ENCODE results near the gene DSC2.

DNA sequence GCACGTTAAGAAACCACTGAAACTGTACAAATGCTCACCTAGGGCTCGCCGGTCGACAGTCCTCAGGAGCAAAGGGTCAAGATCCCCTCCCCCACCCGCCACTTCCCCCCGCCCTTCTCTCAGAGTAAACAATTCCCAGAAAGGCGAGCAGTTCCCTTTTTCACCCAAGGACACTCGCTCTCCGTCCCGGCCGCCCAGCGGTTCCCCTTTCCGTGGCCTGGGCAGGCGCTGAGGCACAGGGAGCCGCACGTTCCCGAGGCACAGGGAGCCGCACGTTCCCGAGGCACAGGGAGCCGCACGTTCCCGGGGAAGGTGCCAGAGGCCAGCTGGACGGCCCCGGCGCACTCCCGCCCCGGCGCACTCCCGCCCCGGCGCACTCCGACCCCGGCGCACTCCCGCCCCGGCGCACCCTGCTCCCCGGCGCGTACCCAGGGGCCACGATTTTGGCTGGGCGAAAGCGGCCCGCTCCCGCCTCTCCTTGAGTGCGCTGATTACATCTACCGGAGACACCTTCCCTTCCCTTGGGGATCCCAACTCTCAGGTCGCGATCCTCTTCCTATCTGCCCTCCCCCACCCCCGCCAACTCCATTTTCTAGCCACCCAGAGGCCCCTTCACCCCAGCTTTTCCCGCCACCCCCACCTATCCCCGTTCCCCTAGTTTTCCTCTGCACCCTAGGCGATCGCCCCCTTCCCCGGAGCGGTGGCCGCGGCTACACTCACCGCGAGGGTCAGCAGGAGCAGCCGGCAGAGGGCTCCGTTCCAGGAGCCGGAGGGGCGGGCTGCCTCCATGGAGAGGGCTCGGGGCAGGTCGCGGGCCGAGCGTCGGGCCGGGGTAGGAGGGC lies 817 bp downstream of the DSC2 start:
- TF ChIP-seq, protein P1, sequence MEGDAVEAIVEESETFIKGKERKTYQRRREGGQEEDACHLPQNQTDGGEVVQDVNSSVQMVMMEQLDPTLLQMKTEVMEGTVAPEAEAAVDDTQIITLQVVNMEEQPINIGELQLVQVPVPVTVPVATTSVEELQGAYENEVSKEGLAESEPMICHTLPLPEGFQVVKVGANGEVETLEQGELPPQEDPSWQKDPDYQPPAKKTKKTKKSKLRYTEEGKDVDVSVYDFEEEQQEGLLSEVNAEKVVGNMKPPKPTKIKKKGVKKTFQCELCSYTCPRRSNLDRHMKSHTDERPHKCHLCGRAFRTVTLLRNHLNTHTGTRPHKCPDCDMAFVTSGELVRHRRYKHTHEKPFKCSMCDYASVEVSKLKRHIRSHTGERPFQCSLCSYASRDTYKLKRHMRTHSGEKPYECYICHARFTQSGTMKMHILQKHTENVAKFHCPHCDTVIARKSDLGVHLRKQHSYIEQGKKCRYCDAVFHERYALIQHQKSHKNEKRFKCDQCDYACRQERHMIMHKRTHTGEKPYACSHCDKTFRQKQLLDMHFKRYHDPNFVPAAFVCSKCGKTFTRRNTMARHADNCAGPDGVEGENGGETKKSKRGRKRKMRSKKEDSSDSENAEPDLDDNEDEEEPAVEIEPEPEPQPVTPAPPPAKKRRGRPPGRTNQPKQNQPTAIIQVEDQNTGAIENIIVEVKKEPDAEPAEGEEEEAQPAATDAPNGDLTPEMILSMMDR (IDR thresholded peaks at IDR 0.05): no peak
- TF ChIP-seq POLR2A (IDR thresholded peaks at IDR 0.05): no peak
